Measurements from ENCODE around the gene ATF6B. TPM values are rescaled to one million over a fixed set of nuclear protein-coding genes. Genes with fewer than 3 reads are reported as not detected.
A peak's percentile ranks its signal among the peaks of the same experiment; 100 is the strongest.

Gene ATF6B
- total and polyA plus RNA-seq, 5 donors from 2014 or later = 20.0 to 117 (median 25.9) TPM

- H3K4me1 ChIP-seq (ENCODE audit: control insufficient read depth, insufficient read depth, low read length, poor library complexity, severe bottlenecking) = no peaks in the 10 kb centered on the region
- Mint-ChIP-seq H3K9me3 (no peaks in the 10 kb centered on the region), H3K27me3 (peaks cover 35% of the 10 kb centered on the region), H3K4me1 (peaks cover 0 to 9% (median 0%) of the 10 kb centered on the region in 4 donors), H3K4me3 (peak overlapping the region in 2 of 4 donors; percentile 16 to 87), H3K36me3 (peaks cover 3% of the 10 kb centered on the region), H3K27ac (no peak overlapping the region)
- H3K27me3 ChIP-seq (ENCODE audit: control insufficient read depth, insufficient read depth, low read length) = peaks cover 16% of the 10 kb centered on the region
- no peaks in the 10 kb centered on the region for H3K9me3 ChIP-seq (ENCODE audit: control insufficient read depth in 2 of 2, low read length in 2 of 2)
- DNase-seq (no peak), ATAC-seq (ENCODE audit: low read depth in 2 of 2) (no peak)
- no peaks in the 10 kb centered on the region for H3K36me3 ChIP-seq (ENCODE audit: control insufficient read depth, insufficient read depth, low read length)
- H3K27ac ChIP-seq (ENCODE audit: insufficient read depth, low read length, poor library complexity, severe bottlenecking) = no peak overlapping the region
- no peak overlapping the region for H3K4me3 ChIP-seq (ENCODE audit: low read depth, low read length)
Measured at GRCh38 chr6:32096394-32097258, 31.4 kb downstream of the ATF6B start.

GRCh38 chr6:32096087-32096393 lies 32.0 kb downstream of the ATF6B start:
- no peaks in the 10 kb centered on the region for H3K36me3 ChIP-seq (ENCODE audit: control insufficient read depth, insufficient read depth, low read length)
- Mint-ChIP-seq H3K36me3 (peaks cover 3% of the 10 kb centered on the region), H3K4me3 (peak overlapping the region in 2 of 4 donors; percentile 15 to 16), H3K9me3 (no peaks in the 10 kb centered on the region), H3K4me1 (peaks cover 0 to 9% (median 0%) of the 10 kb centered on the region in 4 donors), H3K27ac (no peak overlapping the region), H3K27me3 (peaks cover 36% of the 10 kb centered on the region)
- peaks cover 16% of the 10 kb centered on the region for H3K27me3 ChIP-seq (ENCODE audit: control insufficient read depth, insufficient read depth, low read length)
- no peak for DNase-seq
- no peak overlapping the region for H3K27ac ChIP-seq (ENCODE audit: insufficient read depth, low read length, poor library complexity, severe bottlenecking)
- H3K4me3 ChIP-seq (ENCODE audit: low read depth, low read length) = no peak overlapping the region
- ATAC-seq (ENCODE audit: low read depth in 2 of 2) = peak in 1 of 2 donors; percentile 25
- H3K4me1 ChIP-seq (ENCODE audit: control insufficient read depth, insufficient read depth, low read length, poor library complexity, severe bottlenecking) = no peaks in the 10 kb centered on the region
- H3K9me3 ChIP-seq (ENCODE audit: control insufficient read depth in 2 of 2, low read length in 2 of 2) = no peaks in the 10 kb centered on the region

- ATAC-seq (ENCODE audit: low read depth in 2 of 2) (no peak), DNase-seq (no peak)
- no peaks in the 10 kb centered on the region for H3K9me3 Mint-ChIP-seq
- peak overlapping the region in 1 of 4 donors; percentile 16 for H3K4me3 Mint-ChIP-seq
- Histone ChIP-seq H3K4me3 (ENCODE audit: low read depth, low read length) (no peak overlapping the region), H3K9me3 (ENCODE audit: control insufficient read depth in 2 of 2, low read length in 2 of 2) (no peaks in the 10 kb centered on the region), H3K4me1 (ENCODE audit: control insufficient read depth, insufficient read depth, low read length, poor library complexity, severe bottlenecking) (no peaks in the 10 kb centered on the region), H3K27ac (ENCODE audit: insufficient read depth, low read length, poor library complexity, severe bottlenecking) (no peak overlapping the region), H3K36me3 (ENCODE audit: control insufficient read depth, insufficient read depth, low read length) (no peaks in the 10 kb centered on the region), H3K27me3 (ENCODE audit: control insufficient read depth, insufficient read depth, low read length) (peaks cover 16% of the 10 kb centered on the region)
- no peak overlapping the region for H3K27ac Mint-ChIP-seq
- H3K36me3 Mint-ChIP-seq = peaks cover 3% of the 10 kb centered on the region
- H3K4me1 Mint-ChIP-seq = peaks cover 0 to 9% (median 0%) of the 10 kb centered on the region in 4 donors
- peaks cover 39% of the 10 kb centered on the region for H3K27me3 Mint-ChIP-seq
Measured at GRCh38 chr6:32095338-32096086, 32.5 kb downstream of the ATF6B start.

- ATAC-seq (ENCODE audit: low read depth in 2 of 2) = no peak
- Mint-ChIP-seq H3K36me3 (peaks cover 3% of the 10 kb centered on the region), H3K4me1 (peaks cover 0 to 11% (median 0%) of the 10 kb centered on the region in 4 donors), H3K9me3 (no peaks in the 10 kb centered on the region), H3K4me3 (no peak overlapping the region), H3K27me3 (peaks cover 35% of the 10 kb centered on the region), H3K27ac (no peak overlapping the region)
- H3K36me3 ChIP-seq (ENCODE audit: control insufficient read depth, insufficient read depth, low read length) = no peaks in the 10 kb centered on the region
- H3K4me3 ChIP-seq (ENCODE audit: low read depth, low read length) = no peak overlapping the region
- no peaks in the 10 kb centered on the region for H3K4me1 ChIP-seq (ENCODE audit: control insufficient read depth, insufficient read depth, low read length, poor library complexity, severe bottlenecking)
- no peak for DNase-seq
- peaks cover 15% of the 10 kb centered on the region for H3K27me3 ChIP-seq (ENCODE audit: control insufficient read depth, insufficient read depth, low read length)
- no peaks in the 10 kb centered on the region for H3K9me3 ChIP-seq (ENCODE audit: control insufficient read depth in 2 of 2, low read length in 2 of 2)
- no peak overlapping the region for H3K27ac ChIP-seq (ENCODE audit: insufficient read depth, low read length, poor library complexity, severe bottlenecking)
Measured at GRCh38 chr6:32092760-32093497, 35.1 kb downstream of the ATF6B start.

- H3K9me3 Mint-ChIP-seq = no peaks in the 10 kb centered on the region
Measured at GRCh38 chr6:32089082-32089828, 38.8 kb downstream of the ATF6B start.

GRCh38 chr6:32088487-32089049 lies 39.5 kb downstream of the ATF6B start:
- Histone ChIP-seq H3K9me3 (ENCODE audit: control insufficient read depth in 2 of 2, low read length in 2 of 2) (no peaks in the 10 kb centered on the region), H3K27ac (ENCODE audit: insufficient read depth, low read length, poor library complexity, severe bottlenecking) (no peak overlapping the region), H3K4me1 (ENCODE audit: control insufficient read depth, insufficient read depth, low read length, poor library complexity, severe bottlenecking) (peaks cover 4% of the 10 kb centered on the region), H3K36me3 (ENCODE audit: control insufficient read depth, insufficient read depth, low read length) (no peaks in the 10 kb centered on the region), H3K4me3 (ENCODE audit: low read depth, low read length) (no peak overlapping the region), H3K27me3 (ENCODE audit: control insufficient read depth, insufficient read depth, low read length) (peaks cover 4% of the 10 kb centered on the region)
- Mint-ChIP-seq H3K9me3 (no peaks in the 10 kb centered on the region), H3K4me1 (peaks cover 0 to 6% (median 0%) of the 10 kb centered on the region in 4 donors), H3K27ac (peak overlapping the region in 1 of 3 donors; percentile 75), H3K27me3 (peaks cover 33% of the 10 kb centered on the region), H3K36me3 (peaks cover 3% of the 10 kb centered on the region), H3K4me3 (no peak overlapping the region)
- no peak for ATAC-seq (ENCODE audit: low read depth in 2 of 2)
- DNase-seq = no peak

More at GRCh38 chr6:32089082-32089828, 38.8 kb downstream of the ATF6B start:
- H3K4me1 Mint-ChIP-seq = peaks cover 0 to 6% (median 0%) of the 10 kb centered on the region in 4 donors
- no peak for DNase-seq
- no peak overlapping the region for H3K4me3 ChIP-seq (ENCODE audit: low read depth, low read length)
- no peak overlapping the region for H3K27ac Mint-ChIP-seq
- H3K9me3 ChIP-seq (ENCODE audit: control insufficient read depth in 2 of 2, low read length in 2 of 2) = no peaks in the 10 kb centered on the region
- no peak overlapping the region for H3K27ac ChIP-seq (ENCODE audit: insufficient read depth, low read length, poor library complexity, severe bottlenecking)
- peaks cover 36% of the 10 kb centered on the region for H3K27me3 Mint-ChIP-seq
- no peaks in the 10 kb centered on the region for H3K36me3 ChIP-seq (ENCODE audit: control insufficient read depth, insufficient read depth, low read length)
- H3K4me1 ChIP-seq (ENCODE audit: control insufficient read depth, insufficient read depth, low read length, poor library complexity, severe bottlenecking) = peaks cover 4% of the 10 kb centered on the region
- peaks cover 3% of the 10 kb centered on the region for H3K36me3 Mint-ChIP-seq
- H3K4me3 Mint-ChIP-seq = peak overlapping the region in 1 of 4 donors; percentile 77
- no peak for ATAC-seq (ENCODE audit: low read depth in 2 of 2)
- peaks cover 4% of the 10 kb centered on the region for H3K27me3 ChIP-seq (ENCODE audit: control insufficient read depth, insufficient read depth, low read length)
